Measurements from ENCODE around the gene ZNF474.

The ZNF474 gene

DNA sequence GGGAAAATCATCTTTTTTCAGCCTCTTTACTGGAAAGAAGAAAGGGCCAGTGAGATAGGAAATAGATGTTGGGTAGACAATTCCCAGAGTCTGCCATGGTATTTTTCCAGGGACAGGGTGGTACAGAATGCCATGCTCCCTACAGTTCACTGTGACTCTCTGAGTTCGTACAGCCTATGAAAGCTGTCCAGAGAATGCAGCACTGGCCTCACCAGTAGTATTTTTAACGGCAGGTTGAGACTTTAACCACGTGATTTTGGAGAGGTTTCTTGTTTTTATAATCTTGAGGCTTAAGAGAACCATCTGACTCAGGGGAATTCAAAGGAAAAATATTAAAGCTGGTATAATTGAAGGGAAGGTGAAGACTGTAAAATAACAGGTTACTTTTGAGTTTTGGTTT lies 10.1 kb upstream of the ZNF474 start:
- DNase-seq: no peak

DNA sequence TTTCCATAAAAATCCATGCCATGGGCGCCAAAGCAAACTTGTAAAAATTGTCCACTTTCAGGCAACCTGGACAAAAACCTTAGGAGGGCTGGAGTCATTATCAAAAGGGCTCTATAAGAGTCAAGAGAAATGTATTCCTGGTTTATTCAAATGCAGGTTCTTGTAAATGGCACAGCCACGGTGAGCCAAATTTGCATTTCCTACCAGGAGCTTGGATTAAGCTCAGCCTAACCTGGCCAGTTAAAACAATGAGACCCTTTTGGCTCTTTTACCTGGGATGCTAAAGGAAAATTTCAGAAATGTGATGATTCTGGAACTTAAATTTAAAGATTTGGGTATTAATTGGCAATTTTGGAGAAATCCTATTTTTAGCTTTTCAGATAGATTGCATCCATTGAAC lies 8.9 kb upstream of the ZNF474 start:
- no peak for DNase-seq

DNA sequence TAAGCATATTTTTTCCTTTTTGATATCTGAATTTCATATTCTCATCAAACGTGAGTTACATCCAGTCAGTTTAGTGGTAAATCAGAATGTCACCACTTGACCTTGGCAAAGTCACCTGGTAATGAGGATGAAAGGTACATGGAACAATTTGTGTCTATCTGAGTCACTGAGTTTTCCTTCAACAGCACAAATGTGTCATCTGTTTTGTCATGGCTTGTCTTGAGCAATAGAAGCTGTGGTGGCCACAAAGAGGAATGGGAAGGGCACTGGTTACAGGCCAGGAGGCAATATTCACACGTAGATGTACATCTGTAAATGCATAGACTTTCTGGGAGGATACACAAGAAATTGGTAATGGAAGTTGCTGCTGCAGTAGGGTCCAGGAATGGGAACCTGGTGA lies 8.4 kb upstream of the ZNF474 start:
- no peak for DNase-seq

DNA sequence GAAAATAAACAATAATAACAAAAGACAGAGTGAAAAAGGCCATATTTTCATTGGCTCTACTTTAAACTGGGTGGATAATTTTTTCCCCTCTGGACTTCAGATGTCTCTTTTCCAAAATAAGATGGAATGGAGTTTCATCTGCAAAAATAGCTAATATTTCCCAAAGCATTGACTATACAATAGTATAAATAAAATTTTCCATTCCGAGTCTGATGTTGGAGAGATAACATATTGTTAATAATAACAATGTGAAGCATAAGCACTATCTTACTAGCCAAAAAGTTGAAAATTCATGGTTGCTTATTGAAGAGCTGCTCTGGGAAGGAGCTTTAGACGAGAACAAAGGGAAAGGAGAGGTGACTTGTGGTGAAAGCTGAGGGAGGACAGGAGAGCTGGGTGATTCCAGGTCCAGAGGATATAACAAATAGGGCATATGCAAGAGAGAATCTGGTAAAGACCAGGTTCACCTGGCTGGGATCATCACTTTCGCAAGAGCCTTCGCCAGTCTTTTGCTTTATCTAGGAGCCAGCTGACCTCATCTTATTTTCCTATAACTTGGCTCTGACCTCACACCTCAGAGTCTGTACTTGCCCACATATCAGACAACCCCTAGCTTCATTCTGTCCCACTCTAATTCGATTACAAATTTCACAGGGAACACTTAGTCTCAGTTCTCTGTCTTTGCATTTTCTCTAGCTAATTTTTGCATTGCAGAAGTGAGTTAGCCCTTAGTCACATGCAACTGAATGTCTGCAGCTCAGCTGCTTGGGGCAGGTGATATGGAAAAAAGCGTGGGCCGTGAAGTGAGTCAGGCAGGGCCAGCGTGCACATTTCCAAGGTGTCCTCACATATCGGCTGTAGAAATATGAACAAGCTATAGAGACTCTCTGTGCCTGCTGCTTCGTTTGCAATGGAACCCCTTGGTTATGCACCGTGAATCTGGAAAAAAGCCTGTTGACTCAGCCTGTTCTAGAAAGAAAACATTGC lies 7.6 kb upstream of the ZNF474 start:
- DNase-seq: no peak

DNA sequence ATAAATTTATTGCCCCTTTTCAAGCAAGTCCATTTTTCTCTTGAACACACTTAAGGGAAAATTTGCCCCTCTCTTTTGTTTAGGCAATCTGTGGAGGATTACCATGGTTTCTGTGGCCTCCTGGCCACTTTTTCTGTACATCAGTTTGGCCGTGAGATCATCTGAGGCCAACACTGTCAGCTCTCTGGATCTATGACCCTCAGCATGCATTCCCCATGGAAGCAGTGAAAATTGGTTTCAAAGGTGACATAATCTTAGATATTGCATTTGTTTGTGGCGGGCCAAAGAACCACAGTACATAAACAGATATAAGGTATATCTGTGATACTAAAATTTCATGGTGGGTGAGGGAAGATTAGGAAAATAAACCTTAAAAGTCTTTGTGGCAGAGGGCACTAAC lies 4.6 kb upstream of the ZNF474 start:
- no peak for DNase-seq

DNA sequence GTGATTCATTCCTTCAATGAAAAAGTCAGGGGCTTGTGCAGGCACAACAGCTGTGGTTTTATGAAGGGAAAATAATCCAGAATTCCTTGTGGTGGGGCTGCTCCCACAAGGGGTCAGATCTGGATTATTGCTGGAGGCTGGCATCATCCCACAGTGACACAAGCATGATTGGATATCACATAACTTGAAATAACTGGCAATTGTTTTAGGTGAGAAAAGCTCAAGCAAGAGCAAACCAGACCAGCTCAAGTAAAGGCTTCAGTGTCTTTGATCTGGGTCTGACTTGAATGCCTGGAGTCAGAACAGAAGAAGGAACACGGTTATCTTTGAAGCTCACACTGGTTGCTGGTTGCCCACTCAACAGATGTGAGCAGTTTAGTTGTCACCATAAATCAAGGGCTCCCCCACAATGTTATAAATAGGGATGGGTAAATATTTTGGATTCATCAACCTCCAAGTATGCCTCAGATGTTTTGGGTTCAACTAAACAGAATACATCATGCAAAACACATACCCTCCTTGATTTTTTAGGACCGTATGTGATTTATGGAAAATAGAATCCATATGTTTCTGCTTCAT lies 3.1 kb upstream of the ZNF474 start:
- no peak for DNase-seq

DNA sequence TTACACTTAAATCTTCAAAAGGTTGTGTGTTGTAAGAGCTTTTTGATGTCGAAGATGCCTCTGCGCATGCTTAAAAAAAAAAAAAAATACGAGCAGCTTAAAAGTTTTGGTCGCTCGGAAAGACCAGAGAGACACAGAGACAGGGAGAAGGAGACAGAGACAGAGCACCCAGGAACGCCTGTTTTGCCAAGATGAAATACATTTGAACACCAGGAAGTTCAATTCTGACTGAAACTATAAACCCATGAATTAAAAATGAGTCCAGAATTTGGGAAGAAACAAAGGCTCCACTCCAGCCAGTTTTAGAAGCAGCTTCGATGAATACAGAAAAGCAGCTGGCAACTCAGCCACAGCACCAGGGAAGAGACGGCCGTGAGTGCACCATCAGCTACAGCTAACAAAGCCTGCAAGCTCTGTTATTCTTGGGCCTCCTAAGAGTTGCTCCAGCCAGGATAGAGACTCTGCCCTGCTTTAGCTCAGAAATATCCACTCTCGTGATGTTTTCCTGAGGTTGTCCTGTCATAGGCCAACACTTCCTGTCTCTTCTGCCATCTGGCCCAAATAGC lies 2.5 kb upstream of the ZNF474 start:
- no peak for DNase-seq

DNA sequence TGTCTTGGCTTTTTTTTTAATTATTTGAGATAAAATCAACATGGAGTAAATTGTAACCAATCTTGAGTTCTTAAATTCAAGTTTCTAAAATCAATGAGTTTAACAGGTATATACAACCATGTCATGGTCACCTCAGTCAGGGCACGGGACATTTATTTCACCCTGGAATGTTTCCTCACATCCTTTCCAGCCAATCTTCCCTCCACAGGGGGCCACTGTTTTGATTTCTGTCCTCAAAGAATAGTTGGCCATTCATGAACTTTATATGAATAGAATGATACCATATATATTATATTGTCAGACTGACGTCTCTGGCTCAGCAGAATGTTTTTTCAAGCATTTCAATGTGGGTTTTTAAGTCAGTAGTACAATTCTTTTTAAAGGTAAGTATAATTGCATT lies 806 bp downstream of the ZNF474 start:
- DNase-seq: no peak

DNA sequence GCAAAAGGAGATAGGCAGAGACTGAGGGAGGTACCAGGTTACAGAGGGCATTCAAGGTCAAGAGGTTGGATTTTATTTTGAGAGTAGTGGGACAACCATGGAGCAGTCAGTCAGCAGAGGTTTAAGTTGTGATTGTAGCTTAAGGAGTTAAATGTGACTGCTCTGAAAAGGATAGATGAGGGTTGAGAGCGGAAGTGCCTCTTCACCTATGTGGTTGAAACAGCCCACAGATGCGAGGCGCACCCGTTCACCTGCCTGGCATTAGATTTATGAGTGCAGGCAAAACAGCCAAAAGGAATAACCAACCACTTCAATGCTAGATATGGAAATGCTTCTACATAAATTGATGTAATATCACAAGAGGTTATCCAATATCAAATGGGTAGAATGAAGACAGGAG lies 8.4 kb downstream of the ZNF474 start:
- DNase-seq: peak; percentile 6

DNA sequence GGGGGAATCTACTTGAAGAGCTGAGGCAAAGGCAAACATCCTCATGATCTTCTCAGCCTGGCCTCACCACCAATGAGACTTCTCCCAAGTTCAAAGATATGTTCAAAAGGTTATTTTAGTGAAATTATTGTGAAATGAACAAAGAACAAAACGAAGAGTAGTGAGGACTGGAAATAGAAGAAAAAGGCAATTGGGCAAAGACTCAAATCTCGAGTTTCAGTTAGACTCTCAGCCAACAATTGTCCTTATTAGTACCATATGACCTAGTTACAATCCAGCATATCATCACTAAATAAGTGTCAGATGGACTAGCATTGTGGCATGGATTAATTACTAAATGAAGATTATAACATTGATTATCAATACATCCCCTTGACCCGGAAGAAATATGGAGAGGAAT lies 9.0 kb downstream of the ZNF474 start:
- DNase-seq: no peak

DNA sequence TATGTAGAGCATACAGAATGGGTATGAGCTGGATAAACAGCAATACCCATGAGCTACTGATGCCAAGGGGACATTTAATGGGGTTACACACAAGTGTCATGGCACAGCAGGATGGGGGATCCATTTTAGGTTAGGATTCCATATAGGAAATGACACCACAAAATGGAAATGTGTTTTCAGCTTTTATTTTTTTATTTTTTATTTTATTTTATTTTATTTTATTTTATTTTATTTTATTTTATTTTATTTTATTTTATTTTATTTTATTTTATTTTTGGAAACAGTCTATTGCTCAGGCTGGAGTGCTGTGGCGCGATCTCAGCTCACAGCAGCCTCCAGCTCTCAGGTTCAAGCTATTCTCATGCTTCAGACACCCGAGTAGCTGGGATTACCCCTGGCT lies 11.6 kb downstream of the ZNF474 start:
- no peak for DNase-seq

DNA sequence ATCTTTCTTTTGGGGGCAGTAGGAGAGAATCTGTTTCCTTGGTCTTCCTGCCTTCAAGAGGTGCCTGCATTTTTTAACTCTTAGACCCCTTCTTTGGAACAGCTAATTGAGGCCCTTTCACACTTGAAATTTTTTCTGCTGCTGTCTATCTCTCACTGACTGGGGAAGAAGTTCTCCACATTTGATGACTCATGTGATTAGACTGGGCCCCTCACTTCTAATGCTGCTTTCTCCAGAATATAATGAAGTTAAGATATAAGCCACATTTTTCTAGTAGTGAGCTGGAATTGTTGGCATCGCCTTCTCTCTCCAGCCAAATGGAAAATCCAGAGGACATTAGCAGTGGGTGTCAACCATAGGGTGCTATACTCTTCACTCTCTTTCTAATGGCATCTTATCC lies 12.4 kb downstream of the ZNF474 start:
- no peak for DNase-seq

DNA sequence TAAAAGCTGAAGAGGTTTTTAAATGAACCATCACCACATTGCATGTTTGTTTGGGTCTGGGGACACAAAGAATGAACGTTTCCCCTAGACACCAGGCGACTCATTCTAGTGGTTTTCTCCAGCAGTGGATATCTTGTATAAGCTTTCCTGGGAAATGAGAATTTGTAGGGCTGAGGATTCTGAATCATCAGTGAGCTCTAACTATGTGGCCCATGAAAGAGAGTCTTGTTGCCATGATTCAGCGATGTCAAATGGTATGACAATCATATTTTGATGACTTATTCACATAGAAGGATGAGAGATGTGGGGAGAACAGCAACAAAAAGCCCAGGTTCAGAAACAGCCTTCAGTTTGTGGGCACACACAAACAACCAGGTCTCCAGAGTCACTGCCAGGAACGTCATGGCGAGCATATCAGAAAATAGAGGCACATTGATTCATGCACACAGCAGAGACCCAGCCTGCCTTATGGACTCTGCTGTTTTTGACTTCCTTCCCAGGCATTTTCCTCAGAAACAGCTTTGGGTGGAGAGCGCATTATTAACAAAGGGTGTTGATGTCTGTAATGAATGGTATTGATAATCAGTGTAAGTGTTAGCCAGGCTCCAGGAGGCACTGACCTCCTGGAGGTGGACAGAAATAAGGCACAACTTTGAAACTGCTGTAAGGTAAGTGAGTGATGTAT lies 13.3 kb downstream of the ZNF474 start:
- DNase-seq: no peak

DNA sequence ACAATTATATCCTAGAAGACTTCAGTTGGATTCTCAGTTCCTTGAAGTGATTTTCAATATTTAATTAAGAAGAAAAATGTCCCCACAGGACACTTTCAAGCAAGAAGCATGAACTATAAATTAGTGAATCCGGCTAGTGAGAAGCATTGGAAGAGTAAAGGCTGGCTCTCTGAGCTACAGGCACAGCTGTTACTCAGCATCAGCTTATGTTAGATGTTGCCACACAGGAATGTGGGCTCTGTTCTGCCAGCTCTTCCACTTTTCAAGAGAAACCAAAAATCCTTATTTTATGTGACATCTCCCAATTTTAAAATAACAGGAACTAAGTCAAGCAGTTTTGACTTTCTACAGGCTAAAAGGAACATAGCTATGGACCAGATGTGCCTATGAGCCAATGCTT lies 14.9 kb downstream of the ZNF474 start:
- DNase-seq: no peak

DNA sequence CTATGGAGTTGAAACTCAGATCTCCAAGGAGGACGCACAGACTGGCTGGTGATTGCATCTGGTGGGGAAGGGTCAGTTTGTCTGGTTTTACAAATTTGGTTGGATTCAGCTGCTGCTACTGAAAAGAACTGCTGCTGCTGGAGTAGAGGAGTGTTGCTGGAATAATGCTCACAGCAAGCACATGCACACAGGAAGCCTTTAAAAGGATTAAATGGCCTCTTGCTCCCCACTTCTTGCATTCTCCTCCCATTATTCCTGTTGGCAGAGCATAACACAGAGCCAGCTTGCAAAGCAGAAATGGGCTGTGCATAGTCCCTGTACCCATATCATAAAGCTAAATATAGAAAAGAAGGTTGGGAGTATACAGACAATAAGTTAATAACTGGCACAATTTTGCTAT lies 16.6 kb downstream of the ZNF474 start:
- no peak for DNase-seq

DNA sequence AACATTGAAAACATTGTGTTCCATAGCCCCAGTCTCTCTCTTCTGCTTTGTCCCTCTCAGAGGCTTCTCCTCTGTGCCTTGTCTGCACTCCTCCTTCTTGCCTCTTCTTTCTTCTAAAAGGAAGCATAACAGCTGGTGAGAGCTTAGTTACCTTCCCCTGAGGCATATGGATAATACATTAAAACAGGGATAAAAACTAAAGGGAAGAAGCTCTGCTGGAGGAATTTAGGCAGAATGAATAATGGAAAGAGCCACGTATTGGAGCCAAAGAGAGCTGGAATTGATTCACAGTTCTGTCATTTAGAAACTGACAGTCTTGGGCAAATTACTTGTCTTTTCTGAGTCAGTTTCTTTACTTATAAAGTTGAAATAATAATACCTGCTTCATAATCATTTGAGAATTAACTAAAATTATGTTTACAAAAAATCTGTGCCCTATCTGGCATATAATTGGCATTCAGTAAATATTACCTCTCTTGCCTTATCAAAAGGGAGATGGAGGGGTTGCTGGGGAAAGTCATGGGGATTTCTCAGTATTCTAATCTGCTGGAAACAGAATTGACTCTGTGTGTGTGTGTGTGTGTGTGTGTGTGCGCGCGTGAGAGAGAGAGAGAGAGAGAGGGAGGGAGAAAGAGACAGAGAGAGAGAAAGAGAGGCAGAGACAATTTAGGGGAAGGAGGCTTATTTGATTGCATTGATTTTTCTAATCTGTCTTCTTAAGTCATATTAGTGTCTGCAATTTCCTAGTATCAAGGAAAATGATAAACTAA lies 20.2 kb downstream of the ZNF474 start:
- DNase-seq: no peak

DNA sequence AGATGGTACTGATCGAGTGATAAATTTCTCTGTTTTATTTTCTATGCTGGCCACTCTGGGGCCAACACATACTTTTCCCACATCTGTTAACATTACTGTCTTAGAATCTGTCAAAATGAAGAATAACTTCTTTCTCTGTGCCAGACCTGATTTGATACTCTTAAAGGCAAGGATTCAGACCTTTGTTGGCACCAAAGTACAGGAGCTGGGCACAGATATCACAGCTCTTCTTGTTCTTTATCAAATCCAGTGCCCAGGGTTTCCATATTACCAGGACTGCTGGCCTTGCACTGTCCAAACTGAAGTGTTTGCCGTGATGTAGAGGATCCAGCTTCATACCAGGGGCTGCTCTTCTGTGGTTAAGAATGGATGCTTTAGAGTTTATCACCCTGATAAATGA lies 20.9 kb downstream of the ZNF474 start:
- DNase-seq: no peak

DNA sequence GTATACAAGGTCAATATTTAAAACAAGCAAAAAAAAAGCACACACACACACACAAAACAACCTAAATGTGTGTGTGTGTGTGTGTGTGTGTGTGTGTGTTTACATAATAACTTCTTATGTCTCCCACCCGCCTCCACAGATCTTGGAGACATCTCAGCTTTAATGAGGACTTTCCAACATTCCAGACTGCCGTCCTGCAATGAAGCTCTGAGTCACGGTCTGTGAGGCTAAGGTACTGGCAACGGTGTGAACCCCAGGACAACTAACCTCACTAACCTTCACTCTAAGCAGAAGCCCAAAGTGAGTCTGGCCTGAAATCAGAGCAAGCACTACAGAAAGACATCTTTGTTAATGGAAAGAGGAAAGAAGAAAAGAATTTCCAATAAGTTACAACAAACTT lies 22.3 kb downstream of the ZNF474 start:
- no peak for DNase-seq

DNA sequence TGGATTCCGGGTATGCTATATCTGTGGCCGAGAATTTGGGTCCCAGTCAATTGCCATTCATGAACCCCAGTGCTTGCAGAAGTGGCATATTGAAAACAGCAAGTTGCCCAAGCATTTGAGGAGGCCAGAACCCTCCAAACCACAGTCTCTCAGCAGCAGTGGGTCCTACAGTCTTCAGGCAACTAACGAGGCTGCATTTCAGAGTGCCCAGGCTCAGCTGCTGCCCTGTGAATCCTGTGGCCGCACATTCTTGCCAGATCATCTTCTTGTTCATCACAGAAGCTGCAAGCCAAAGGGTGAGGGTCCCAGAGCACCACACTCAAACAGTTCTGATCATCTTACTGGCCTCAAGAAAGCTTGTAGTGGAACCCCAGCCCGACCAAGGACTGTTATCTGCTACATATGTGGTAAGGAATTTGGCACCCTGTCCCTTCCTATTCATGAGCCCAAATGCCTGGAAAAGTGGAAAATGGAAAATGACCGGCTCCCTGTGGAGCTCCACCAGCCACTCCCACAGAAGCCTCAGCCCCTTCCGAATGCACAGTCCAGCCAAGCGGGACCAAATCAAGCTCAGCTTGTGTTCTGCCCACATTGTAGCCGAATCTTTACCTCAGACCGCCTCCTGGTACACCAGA lies 23.0 kb downstream of the ZNF474 start:
- DNase-seq: no peak

DNA sequence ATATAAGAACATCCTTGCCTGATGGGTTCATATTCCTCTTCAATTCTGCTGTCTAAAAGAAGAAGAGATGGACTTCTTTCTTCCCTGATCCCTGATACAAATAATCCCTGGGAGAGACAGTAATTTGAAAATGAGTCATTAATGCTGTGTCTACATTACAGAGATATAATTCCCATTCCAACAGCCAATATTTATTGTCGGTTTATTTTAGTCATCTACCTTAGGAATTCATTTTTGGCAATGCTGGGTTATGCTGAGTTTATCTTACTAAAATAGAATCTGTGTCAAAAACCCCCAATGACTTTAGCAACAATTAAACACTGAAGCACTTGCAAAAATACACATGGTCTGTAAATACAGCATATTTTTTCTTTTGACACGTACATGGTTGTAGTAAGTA lies 23.9 kb downstream of the ZNF474 start:
- DNase-seq: no peak

DNA sequence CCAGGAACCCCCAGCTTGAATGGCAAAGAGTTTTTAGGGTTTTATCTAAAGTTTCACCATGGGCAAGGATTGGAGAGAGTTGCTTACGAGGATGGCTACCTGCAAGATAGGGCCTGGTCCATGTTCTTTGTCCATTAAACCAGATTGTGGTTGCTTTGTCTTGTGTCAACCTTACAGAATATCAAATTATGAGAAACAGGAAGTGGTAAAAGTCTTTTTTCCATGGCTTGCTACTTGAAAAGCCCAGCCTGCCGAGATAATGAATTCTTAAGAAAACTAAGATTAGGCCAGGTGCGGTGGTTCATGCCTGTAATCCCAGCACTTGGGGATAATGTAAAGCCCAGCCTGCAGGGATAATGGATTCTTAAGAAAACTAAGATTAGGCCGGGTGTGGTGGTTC lies 24.4 kb downstream of the ZNF474 start:
- no peak for DNase-seq

DNA sequence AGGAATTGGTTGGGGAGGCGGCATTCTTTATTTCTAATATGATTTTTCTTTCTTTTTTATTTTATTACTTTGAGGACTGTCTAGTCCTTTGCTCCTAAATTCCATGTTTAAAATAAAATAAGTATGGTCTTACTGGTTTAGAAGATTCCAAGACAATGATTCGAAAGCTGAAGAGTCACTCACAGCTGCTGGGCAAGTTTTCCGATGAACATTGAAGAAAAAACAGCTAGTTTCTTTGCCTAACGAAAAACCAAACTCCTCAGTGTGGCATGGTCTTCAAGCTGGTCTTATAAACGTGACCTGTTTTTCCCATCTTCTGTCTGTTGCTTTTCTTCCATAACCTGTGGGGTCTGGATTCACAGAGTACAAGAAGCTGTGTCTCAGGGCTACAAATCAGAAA lies 25.1 kb downstream of the ZNF474 start:
- no peak for DNase-seq

All from CD4-positive, alpha-beta T cell treated with Interleukin-21 for 1 hour (primary cell).